A375 (cell line): Measurements from ENCODE around the gene ZNF337. TPM values are rescaled to one million over a fixed set of nuclear protein-coding genes. Genes with fewer than 3 reads are reported as not detected.

Experiments
- small RNA-seq: library from RNA; depleted of rRNA; stranded (forward); fragments of <200 nt; gene quantifications from one replicate; pipeline ENCODE3, GENCODE V24; 2014
- total RNA-seq: library from RNA; depleted of rRNA; stranded (reverse); fragments of >200 nt; shearing (Covaris generic); gene quantifications from 2 replicates; pipeline ENCODE4 v1.2.3, GENCODE V29; 2014; rRNA removed

The ZNF337 gene
- total RNA-seq: 12.3 and 17.3 TPM in 2 replicates

DNA sequence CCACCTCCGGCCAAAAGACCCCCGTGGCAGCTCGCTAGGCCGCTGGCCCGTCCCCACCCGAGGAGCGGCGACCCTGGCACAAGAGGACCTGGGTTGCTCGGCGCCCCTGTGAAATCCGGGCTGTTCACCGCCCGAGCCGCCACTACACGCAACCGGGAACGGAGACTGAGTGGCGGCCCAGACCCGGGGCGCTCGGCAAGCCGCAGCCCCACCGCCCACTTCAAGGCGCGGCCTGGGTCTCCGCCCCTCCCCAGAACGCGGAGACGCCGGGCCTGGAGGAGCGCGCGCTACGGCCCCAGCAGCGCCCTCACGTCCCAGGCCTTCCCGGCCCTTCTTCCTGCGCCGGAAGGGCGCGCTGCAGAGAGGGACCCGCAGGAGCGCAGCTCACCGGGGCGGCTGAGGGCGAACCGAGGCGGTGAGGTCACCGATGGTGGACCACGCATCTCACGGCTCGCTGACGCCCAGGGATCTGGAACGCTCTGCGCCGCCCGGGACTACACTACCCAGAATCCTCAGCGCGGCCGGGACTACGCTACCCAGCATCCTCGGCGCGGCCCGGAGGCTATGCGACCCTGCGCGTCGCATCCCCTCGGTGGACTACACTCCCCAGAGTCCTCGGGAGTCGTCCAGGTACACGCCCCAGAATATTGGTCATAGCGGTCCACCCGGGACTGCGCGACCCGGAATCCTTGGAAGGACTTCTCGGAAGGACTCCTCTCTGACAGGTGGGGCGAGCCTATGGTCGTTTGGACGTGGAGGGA, at the start of gene ZNF337:
ZNF337 (minus strand) TSS at position 483 of the 761 bp plus-strand sequence. CDS start 10,436 bp downstream, outside the sequence.

Small RNA genes lying within 50 kb of the gene (small RNA-seq; reads per million reads assigned to genes)
- not detected for gene RN7SL594P

Other genes with a start within 250 kb of the ZNF337 start
- gene NINL, start 111.3 kb downstream of the ZNF337 start, total RNA-seq: 1.5 and 2.7 TPM in 2 replicates
- 6.8 and 7.0 TPM in 2 replicates for gene NANP, start 72.8 kb downstream of the ZNF337 start, total RNA-seq